GM12872 (cell line): ENCODE measurements around the gene SMCP.

Experiments used
- CTCF ChIP-seq: IDR thresholded peaks from 3 replicates; pipeline ENCODE4 v1.5.1; 2011; ENCODE audit warnings: low read depth, mild to moderate bottlenecking, low read length, moderate library complexity; ENCODE audit not compliant: insufficient read depth

SMCP gene

GRCh38 chr1:152878042-152878441 lies at the start of gene SMCP:
Gene SMCP (plus strand): TSS chr1:152878322. CDS start chr1:152884423, 6,101 bp downstream.
- TF ChIP-seq CTCF = peak; percentile 60

- TF ChIP-seq CTCF = no peak
Measured at GRCh38 chr1:152836870-152837269, 41.3 kb upstream of the SMCP start.

- no peak for TF ChIP-seq CTCF
Measured at GRCh38 chr1:152842556-152842955, 35.6 kb upstream of the SMCP start, which contains the start of gene LCE6A. Gene LCE6A (plus strand): TSS chr1:152842856. CDS start chr1:152843521, 665 bp downstream.

- TF ChIP-seq CTCF = no peak
Measured at GRCh38 chr1:152855661-152856060, 22.5 kb upstream of the SMCP start.

GRCh38 chr1:152858062-152858461 lies 20.1 kb upstream of the SMCP start:
- no peak for TF ChIP-seq CTCF

GRCh38 chr1:152859696-152860095 lies 18.4 kb upstream of the SMCP start, which contains the start of gene LCE7A:
Gene LCE7A (plus strand): TSS chr1:152859996. CDS start chr1:152860698, 702 bp downstream.
- no peak for TF ChIP-seq CTCF

GRCh38 chr1:152860129-152860528 lies 18.0 kb upstream of the SMCP start:
- no peak for TF ChIP-seq CTCF
